Measurements from ENCODE around the gene SPATS2.

GRCh38 chr12:49413796-49414195 lies 46.5 kb downstream of the SPATS2 start:
- TF ChIP-seq CTCF (IDR thresholded peaks at IDR 0.05; ENCODE audit: extremely low read depth in 1 of 2, insufficient read depth in 1 of 2, low read depth in 1 of 2, low read length in 2 of 2) (no peak), POLR2A (IDR thresholded peaks at IDR 0.05; ENCODE audit: low read depth, low read length) (no peak)

All from endothelial cell of umbilical vein (primary cell).